Measurements from ENCODE around the gene SOX11. TPM values are rescaled to one million over a fixed set of nuclear protein-coding genes. Genes with fewer than 3 reads are reported as not detected.

Gene SOX11
- total and polyA plus RNA-seq, 2 of the 8 experiments (the other 6 are each of a cell fraction or from before 2014, with no cell fraction given): 9.0 to 55.6 TPM

DNA sequence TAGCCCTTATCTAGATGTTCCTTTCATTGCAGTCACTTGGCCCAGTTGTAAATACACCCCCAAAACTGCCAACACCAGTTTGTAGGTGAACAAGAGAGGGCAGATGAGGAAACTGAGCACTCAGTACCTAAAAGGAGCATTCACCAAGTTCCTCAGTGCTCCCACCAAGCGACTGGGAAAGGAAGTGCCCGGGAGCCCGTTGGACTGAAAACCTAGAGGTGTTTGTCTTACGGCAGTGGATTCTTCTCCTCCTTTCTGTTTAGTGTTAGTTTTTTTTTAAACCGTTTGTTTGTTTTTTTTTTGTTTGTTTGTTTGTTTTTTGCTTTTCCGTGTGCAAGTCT, 43.3 kb downstream of the SOX11 start (continued):
- TF ChIP-seq, protein P1, sequence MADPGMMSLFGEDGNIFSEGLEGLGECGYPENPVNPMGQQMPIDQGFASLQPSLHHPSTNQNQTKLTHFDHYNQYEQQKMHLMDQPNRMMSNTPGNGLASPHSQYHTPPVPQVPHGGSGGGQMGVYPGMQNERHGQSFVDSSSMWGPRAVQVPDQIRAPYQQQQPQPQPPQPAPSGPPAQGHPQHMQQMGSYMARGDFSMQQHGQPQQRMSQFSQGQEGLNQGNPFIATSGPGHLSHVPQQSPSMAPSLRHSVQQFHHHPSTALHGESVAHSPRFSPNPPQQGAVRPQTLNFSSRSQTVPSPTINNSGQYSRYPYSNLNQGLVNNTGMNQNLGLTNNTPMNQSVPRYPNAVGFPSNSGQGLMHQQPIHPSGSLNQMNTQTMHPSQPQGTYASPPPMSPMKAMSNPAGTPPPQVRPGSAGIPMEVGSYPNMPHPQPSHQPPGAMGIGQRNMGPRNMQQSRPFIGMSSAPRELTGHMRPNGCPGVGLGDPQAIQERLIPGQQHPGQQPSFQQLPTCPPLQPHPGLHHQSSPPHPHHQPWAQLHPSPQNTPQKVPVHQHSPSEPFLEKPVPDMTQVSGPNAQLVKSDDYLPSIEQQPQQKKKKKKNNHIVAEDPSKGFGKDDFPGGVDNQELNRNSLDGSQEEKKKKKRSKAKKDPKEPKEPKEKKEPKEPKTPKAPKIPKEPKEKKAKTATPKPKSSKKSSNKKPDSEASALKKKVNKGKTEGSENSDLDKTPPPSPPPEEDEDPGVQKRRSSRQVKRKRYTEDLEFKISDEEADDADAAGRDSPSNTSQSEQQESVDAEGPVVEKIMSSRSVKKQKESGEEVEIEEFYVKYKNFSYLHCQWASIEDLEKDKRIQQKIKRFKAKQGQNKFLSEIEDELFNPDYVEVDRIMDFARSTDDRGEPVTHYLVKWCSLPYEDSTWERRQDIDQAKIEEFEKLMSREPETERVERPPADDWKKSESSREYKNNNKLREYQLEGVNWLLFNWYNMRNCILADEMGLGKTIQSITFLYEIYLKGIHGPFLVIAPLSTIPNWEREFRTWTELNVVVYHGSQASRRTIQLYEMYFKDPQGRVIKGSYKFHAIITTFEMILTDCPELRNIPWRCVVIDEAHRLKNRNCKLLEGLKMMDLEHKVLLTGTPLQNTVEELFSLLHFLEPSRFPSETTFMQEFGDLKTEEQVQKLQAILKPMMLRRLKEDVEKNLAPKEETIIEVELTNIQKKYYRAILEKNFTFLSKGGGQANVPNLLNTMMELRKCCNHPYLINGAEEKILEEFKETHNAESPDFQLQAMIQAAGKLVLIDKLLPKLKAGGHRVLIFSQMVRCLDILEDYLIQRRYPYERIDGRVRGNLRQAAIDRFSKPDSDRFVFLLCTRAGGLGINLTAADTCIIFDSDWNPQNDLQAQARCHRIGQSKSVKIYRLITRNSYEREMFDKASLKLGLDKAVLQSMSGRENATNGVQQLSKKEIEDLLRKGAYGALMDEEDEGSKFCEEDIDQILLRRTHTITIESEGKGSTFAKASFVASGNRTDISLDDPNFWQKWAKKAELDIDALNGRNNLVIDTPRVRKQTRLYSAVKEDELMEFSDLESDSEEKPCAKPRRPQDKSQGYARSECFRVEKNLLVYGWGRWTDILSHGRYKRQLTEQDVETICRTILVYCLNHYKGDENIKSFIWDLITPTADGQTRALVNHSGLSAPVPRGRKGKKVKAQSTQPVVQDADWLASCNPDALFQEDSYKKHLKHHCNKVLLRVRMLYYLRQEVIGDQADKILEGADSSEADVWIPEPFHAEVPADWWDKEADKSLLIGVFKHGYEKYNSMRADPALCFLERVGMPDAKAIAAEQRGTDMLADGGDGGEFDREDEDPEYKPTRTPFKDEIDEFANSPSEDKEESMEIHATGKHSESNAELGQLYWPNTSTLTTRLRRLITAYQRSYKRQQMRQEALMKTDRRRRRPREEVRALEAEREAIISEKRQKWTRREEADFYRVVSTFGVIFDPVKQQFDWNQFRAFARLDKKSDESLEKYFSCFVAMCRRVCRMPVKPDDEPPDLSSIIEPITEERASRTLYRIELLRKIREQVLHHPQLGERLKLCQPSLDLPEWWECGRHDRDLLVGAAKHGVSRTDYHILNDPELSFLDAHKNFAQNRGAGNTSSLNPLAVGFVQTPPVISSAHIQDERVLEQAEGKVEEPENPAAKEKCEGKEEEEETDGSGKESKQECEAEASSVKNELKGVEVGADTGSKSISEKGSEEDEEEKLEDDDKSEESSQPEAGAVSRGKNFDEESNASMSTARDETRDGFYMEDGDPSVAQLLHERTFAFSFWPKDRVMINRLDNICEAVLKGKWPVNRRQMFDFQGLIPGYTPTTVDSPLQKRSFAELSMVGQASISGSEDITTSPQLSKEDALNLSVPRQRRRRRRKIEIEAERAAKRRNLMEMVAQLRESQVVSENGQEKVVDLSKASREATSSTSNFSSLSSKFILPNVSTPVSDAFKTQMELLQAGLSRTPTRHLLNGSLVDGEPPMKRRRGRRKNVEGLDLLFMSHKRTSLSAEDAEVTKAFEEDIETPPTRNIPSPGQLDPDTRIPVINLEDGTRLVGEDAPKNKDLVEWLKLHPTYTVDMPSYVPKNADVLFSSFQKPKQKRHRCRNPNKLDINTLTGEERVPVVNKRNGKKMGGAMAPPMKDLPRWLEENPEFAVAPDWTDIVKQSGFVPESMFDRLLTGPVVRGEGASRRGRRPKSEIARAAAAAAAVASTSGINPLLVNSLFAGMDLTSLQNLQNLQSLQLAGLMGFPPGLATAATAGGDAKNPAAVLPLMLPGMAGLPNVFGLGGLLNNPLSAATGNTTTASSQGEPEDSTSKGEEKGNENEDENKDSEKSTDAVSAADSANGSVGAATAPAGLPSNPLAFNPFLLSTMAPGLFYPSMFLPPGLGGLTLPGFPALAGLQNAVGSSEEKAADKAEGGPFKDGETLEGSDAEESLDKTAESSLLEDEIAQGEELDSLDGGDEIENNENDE (IDR thresholded peaks at IDR 0.05; ENCODE audit: insufficient replicate concordance, low read length): no peak
- TF ChIP-seq SP4 (IDR thresholded peaks at IDR 0.05; ENCODE audit: low read length): no peak
